GM12874 (cell line): ENCODE results near the gene PRCC.

Source experiments
- CTCF ChIP-seq: IDR thresholded peaks from 2 replicates; pipeline ENCODE4 v1.5.1; 2011; ENCODE audit warnings: low read depth, mild to moderate bottlenecking, control low read depth, low read length, moderate library complexity; ENCODE audit not compliant: insufficient read depth

The PRCC gene

DNA sequence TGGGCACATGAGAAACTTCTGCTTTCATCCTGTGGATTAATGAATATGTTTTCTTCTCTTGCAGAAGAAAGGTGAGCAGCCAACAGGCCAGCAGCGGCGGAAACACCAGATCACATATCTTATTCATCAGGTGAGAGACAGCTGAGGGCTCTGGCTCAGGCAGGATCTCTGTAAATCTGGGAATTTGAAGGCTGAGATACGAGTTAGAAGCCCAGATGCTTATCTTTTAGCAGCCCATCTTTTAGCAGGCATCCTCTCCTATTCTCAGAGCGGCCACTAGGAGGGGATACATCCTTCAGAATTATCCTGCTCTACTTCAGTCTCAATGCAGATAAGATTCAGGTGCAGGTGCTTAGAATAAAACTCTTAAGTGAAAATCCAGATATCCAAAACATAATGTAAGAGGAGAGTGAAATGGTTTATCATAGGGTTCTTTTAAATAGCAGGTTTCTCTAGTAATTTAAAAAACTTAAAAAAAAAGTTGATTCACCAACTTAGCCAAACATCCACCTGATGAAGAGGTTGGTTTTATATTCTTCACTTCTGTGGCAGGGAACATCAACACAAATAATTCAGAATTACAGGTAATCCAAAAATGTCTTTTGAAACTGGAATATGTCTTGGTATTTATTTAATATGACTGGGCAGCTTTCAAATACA, 30.0 kb downstream of the PRCC start:
- TF ChIP-seq CTCF = peak; percentile 77

GRCh38 chr1:156801409-156802121, 34.2 kb downstream of the PRCC start:
- no peak for TF ChIP-seq CTCF

GRCh38 chr1:156802421-156802935, 35.1 kb downstream of the PRCC start:
- no peak for TF ChIP-seq CTCF

GRCh38 chr1:156803086-156803851, 35.9 kb downstream of the PRCC start:
- TF ChIP-seq CTCF = no peak

GRCh38 chr1:156804026-156804425, 36.7 kb downstream of the PRCC start:
- no peak for TF ChIP-seq CTCF

GRCh38 chr1:156804572-156805243, 37.4 kb downstream of the PRCC start:
- no peak for TF ChIP-seq CTCF
